Activated CD4-positive, alpha-beta memory T cell treated with anti-CD3 and anti-CD28 coated beads, Interleukin-2, amount 10 ng/mL, durations not matched to agents 7 days and 5 days (primary cell): ENCODE data around the gene CYP2W1. TPM values are rescaled to one million over a fixed set of nuclear protein-coding genes. Genes with fewer than 3 reads are reported as not detected.
A peak's percentile ranks its signal among the peaks of the same experiment; 100 is the strongest.

Experiments used
- CTCF ChIA-PET: fragments of 350-600 bp; sonication (Branson Sonifier 250); formaldehyde crosslinking; loops from one replicate; lab custom pipeline; 2021; ENCODE audit warnings: antibody characterized with exemption, inconsistent platforms; lab: Charles Lee
- POLR2A ChIA-PET: fragments of 350-600 bp; sonication (Branson Sonifier 250); formaldehyde crosslinking; loops from one replicate; lab custom pipeline; 2021; ENCODE audit warnings: antibody characterized with exemption; lab: Charles Lee
- DNase-seq: peaks from one replicate; pipeline ENCODE4 v3.0.0-alpha.2; 2020
- H3K27ac Mint-ChIP-seq: one replicate; pipeline ENCODE4 v1.8.0; 2021; ENCODE audit warnings: mild to moderate bottlenecking, mixed read lengths
- H3K27me3 Mint-ChIP-seq: one replicate; pipeline ENCODE4 v1.8.0; 2021; ENCODE audit warnings: mixed read lengths
- H3K36me3 Mint-ChIP-seq: one replicate; pipeline ENCODE4 v1.8.0; 2021; ENCODE audit warnings: low read depth, mixed read lengths
- H3K4me1 Mint-ChIP-seq: one replicate; pipeline ENCODE4 v1.8.0; 2021; ENCODE audit warnings: mixed read lengths
- H3K4me3 Mint-ChIP-seq: one replicate; pipeline ENCODE4 v1.8.0; 2021; ENCODE audit warnings: mild to moderate bottlenecking, mixed read lengths
- H3K9me3 Mint-ChIP-seq: one replicate; pipeline ENCODE4 v1.8.0; 2021; ENCODE audit warnings: mixed read lengths
- total RNA-seq, 2 experiments: library from RNA; stranded (reverse); gene quantifications; one replicate each; pipeline ENCODE4 v1.2.3, GENCODE V29; 2021

CYP2W1 gene
- total RNA-seq, 2 experiments from 2014 or later: not detected

DNA sequence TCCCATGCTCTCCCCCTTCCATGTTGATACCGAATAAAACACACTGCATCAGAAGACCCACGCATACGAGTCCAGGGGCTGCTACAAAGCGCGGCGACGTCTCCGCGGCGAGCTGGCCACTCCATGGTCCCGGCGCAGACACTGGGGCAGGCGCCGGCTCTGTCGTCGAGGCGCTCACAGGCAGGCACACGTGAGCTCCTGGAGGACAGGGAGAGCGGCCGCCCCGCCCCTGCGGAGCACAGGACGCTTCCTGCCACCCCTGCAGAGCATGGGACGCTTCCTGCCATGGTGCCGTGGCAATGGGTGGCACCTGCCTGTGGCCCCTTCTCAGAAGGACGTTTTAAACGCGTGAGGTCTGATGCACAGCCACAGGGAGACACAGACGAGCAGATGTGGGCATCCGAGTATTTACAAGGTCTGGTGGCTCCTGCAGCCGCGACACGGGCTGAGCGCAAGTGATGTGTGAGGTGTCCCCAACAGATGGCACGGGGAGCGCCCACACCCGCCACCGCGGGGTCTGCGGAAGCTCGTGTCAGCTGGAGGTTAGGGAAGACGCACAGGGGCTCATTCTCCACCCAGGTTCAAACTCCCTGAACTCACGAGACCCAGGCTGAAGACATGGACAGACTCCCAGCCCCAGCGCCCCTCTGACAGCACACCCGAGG, 40.0 kb downstream of the CYP2W1 start:
- no peak overlapping the region for H3K4me3 Mint-ChIP-seq
- H3K36me3 Mint-ChIP-seq: peaks cover 28% of the 10 kb centered on the region
- H3K9me3 Mint-ChIP-seq: peaks cover 7% of the 10 kb centered on the region
- DNase-seq: no peak
- POLR2A ChIA-PET: no interaction called here
- H3K27me3 Mint-ChIP-seq: no peaks in the 10 kb centered on the region
- CTCF ChIA-PET: interaction anchor here (0.6 to 0.7 kb wide), 2 partner anchors 52 to 135 kb away, joined by 3 read pairs; no protein-coding TSS in a partner anchor
- no peak overlapping the region for H3K27ac Mint-ChIP-seq
- H3K4me1 Mint-ChIP-seq: peaks cover 16% of the 10 kb centered on the region

DNA sequence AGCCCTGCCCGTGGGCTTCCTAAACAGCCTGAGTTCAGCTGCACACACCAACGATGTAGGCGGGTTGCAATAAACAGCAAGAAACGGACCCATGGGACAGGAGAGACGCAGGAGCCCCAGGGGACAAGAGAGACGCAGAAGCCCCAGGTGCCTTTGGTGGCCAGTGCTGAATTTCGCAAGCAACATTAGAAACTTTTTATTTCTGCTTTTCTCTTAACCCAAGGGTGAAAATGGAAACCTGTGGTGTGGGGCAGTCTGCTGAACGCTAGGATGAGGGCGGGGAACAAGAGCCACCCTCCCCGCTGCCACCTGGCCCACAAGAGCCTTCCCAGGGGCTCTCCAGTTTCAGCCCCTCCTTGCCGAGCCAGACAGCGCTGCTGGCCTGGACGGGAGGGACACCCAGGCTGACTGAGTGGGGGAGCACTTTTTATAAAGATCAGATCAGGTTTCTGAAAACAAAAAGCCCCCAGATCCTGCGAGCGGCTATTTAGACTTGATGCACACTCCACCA, 41.4 kb downstream of the CYP2W1 start:
- POLR2A ChIA-PET: interaction anchor here (1.1 kb wide), 1 partner anchor 34 kb away, joined by 3 read pairs; no protein-coding TSS in a partner anchor
- peaks cover 17% of the 10 kb centered on the region for H3K4me1 Mint-ChIP-seq
- H3K27me3 Mint-ChIP-seq: no peaks in the 10 kb centered on the region
- DNase-seq: no peak
- CTCF ChIA-PET: interaction anchor here (0.8 kb wide), 1 partner anchor 42 kb away, joined by 3 read pairs; no protein-coding TSS in a partner anchor
- no peak overlapping the region for H3K4me3 Mint-ChIP-seq
- no peak overlapping the region for H3K27ac Mint-ChIP-seq
- H3K9me3 Mint-ChIP-seq: peaks cover 7% of the 10 kb centered on the region
- H3K36me3 Mint-ChIP-seq: peaks cover 26% of the 10 kb centered on the region

GRCh38 chr7:1024876-1025742, 42.1 kb downstream of the CYP2W1 start:
- POLR2A ChIA-PET: interaction anchor here (1.1 kb wide), 1 partner anchor 33 kb away, joined by 3 read pairs; no protein-coding TSS in a partner anchor

DNA sequence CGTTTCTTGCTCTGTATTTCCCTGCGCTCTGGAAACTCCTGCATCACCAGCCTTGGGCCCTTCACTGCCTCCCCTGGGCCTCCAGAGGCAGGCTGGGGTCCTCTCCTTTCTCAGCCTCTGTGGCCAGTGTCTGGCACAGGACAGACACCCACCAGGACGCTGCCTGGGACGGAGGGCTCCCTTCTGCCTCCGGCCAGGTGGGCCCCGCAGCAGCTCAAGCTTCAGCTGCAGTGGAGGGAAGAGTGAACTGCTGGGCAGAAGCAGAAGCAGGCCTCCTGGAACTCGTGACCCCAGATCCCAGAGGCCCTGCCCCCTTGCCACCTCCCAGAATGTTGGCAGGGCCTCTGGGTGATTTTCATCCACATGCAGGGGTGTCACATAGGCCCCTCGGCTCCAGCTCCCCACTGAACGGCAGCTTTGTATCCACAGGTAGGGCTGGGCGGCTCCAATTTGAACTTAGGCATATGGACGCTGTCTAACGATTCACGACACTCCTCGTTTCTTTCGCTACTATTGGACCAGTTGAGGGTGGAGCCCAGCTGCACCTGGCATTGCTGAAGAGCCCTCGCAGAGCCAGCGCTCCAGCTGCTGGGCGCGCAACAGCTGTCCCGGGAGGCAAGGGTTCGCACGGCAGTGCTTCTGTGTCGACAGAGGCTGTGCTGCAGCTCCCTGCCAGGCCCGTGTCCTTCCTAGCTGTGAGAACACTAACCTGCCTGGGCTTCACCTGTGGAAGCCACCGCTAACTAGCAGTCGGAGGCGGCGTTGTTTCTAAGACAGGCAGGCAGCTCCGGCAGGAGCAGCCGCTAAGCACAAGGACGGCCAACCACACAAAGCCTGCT, 43.0 kb downstream of the CYP2W1 start:
- POLR2A ChIA-PET: interaction anchor here (1.1 to 1.2 kb wide), 2 partner anchors 18 to 32 kb away, joined by 3 to 4 read pairs; partner anchors contain the start of gene GPR146
- H3K4me3 Mint-ChIP-seq: no peak overlapping the region
- peaks cover 26% of the 10 kb centered on the region for H3K36me3 Mint-ChIP-seq
- no peak for DNase-seq
- H3K27me3 Mint-ChIP-seq: no peaks in the 10 kb centered on the region
- CTCF ChIA-PET: no interaction called here
- H3K9me3 Mint-ChIP-seq: peaks cover 7% of the 10 kb centered on the region
- no peak overlapping the region for H3K27ac Mint-ChIP-seq
- H3K4me1 Mint-ChIP-seq: peaks cover 31% of the 10 kb centered on the region

More at GRCh38 chr7:1024876-1025742, 42.1 kb downstream of the CYP2W1 start:
- Mint-ChIP-seq H3K4me3 (no peak overlapping the region), H3K27ac (no peak overlapping the region), H3K27me3 (no peaks in the 10 kb centered on the region), H3K36me3 (peaks cover 26% of the 10 kb centered on the region), H3K4me1 (peaks cover 24% of the 10 kb centered on the region), H3K9me3 (peaks cover 7% of the 10 kb centered on the region)
- DNase-seq: no peak
- CTCF ChIA-PET: interaction anchor here (0.8 kb wide), 1 partner anchor 41 kb away, joined by 3 read pairs; no protein-coding TSS in a partner anchor

DNA sequence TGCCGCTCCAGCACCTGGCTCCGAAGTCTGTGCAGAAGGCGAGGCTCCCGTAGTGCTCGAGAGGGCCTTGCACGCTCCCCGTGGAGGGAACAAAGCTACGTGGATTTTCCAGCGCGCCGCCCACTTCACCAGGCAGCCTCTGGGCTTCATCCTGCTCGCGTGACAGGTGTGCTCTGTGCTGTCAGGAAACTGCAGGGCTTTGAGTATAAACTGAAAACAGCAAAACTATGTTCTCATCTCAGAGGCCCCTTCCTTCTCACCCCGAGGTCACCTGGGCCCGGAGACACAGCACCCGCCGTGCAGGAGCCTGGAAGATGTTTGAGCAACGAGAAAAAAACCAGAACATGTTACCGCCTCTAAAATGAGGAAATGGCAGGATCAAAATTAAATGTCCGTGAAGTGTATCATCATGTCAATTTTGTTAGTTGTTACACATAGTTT, 43.8 kb downstream of the CYP2W1 start:
- DNase-seq: no peak
- H3K27me3 Mint-ChIP-seq: no peaks in the 10 kb centered on the region
- H3K4me3 Mint-ChIP-seq: peak overlapping the region; percentile 63
- CTCF ChIA-PET: interaction anchor here (1.6 kb wide), 1 partner anchor 18 kb away, joined by 6 read pairs; the partner anchor contains the start of gene GPR146
- peaks cover 33% of the 10 kb centered on the region for H3K4me1 Mint-ChIP-seq
- POLR2A ChIA-PET: interaction anchor here (1.2 kb wide), 1 partner anchor 17 kb away, joined by 4 read pairs; the partner anchor contains the start of gene GPR146
- peaks cover 21% of the 10 kb centered on the region for H3K36me3 Mint-ChIP-seq
- H3K9me3 Mint-ChIP-seq: peaks cover 2% of the 10 kb centered on the region
- H3K27ac Mint-ChIP-seq: peak overlapping the region; percentile 59

DNA sequence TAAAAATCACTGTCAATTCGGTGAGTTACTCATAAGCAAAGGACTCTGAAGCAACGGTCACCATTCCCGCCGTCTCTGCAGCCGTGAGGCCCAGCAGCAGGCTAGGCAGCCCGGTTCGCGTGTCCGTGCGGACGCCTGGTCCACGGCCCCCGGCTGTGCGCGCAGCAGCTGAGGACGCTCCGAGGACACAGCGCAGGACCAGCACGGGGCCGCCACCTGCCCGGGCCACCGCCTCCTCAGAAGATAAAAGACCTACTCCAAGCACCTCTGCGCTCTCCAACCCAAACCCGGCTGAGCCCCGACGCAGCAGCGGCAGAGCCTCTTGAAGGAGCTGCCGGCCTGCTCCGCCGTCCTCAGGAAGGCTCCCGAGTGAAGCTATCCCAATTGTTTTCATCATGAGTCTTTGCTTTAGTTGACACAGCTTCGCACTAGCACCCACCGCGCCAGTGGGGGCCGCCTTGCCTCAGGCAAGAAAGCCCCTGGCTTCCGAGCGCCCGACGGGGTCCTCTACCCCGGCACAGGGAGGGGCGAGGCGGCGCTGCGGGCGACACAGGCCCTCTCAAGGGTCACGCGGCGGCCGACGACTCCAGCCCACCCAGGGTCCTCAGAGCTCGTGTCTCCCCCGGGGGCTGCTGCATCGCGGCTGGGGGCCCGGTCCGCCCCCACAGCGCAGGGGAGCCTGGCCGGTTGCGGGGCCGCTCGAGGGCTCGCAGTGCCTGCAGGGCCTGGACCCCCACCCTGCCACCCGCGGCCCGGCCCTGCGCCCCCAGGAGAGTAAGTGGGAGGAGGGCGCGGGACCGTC, 44.5 kb downstream of the CYP2W1 start:
- Mint-ChIP-seq H3K4me1 (peaks cover 37% of the 10 kb centered on the region), H3K27me3 (no peaks in the 10 kb centered on the region), H3K27ac (peak overlapping the region; percentile 56), H3K9me3 (peaks cover 2% of the 10 kb centered on the region), H3K36me3 (peaks cover 17% of the 10 kb centered on the region), H3K4me3 (peak overlapping the region; percentile 63)
- DNase-seq: no peak
- ChIA-PET CTCF (interaction anchor here (1.6 kb wide), 1 partner anchor 17 kb away, joined by 6 read pairs; the partner anchor contains the start of gene GPR146), POLR2A (interaction anchor here (1.2 to 2.4 kb wide), 3 partner anchors 17 to 31 kb away, joined by 4 to 11 read pairs (median 4); partner anchors contain the start of gene GPR146)

GRCh38 chr7:1028044-1028770, 45.2 kb downstream of the CYP2W1 start:
- Mint-ChIP-seq H3K4me3 (peak overlapping the region; percentile 76), H3K27ac (peak overlapping the region; percentile 79), H3K27me3 (no peaks in the 10 kb centered on the region), H3K4me1 (peaks cover 43% of the 10 kb centered on the region), H3K9me3 (no peaks in the 10 kb centered on the region), H3K36me3 (peaks cover 17% of the 10 kb centered on the region)
- ChIA-PET POLR2A (interaction anchor here (1.8 to 2.4 kb wide), 2 partner anchors 16 to 30 kb away, joined by 4 to 11 read pairs; partner anchors contain the start of gene GPR146), CTCF (interaction anchor here (1.6 kb wide), 1 partner anchor 16 kb away, joined by 6 read pairs; the partner anchor contains the start of gene GPR146)
- DNase-seq: peak; percentile 89

DNA sequence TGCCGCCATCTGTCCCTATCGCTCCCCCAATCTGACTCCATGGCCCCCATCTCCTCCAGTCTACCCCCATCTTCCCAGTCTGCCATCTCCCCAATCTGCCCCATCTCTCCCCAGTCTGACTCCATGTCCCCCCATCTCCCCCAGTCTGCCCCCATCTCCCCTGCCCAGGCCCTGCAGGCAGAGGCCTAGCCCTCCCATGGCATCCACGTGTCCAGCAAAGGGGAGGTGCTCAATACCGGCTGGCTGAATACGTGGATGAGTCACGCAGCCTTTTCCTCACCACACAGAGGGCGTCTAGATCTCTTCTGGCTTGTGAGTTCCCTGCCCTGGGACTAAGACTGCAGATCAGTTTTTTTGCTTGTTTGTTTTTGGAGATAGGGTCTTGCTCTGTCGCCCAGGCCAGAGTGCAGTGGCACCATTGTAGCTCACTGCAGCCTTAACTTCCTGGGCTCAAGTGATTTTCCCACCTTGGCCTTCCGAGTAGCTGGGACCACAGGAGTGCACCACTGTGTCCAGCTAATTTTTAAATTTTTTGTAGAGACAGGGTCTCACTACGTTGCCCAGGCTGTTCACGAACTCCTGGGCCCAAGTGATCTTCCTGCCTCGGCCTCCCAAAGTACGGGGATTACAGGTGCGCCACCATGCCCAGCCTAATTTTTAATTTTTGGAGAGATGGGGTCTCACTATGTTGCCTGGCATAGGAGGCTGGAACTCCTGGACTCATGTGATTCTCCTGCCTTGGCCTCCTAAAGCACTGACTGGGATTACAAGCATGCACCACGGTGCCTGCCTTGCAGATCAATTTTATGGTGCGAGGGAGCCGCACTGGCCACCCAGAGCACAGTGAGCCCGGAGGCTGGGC, 46.0 kb downstream of the CYP2W1 start:
- H3K4me3 Mint-ChIP-seq: peak overlapping the region; percentile 76
- ChIA-PET CTCF (interaction anchor here (0.6 kb wide), 1 partner anchor 40 kb away, joined by 3 read pairs; no protein-coding TSS in a partner anchor), POLR2A (interaction anchor here (1.8 to 2.4 kb wide), 2 partner anchors 15 to 30 kb away, joined by 4 to 11 read pairs; partner anchors contain the start of gene GPR146)
- H3K36me3 Mint-ChIP-seq: peaks cover 13% of the 10 kb centered on the region
- peak; percentile 79 for DNase-seq
- peak overlapping the region; percentile 79 for H3K27ac Mint-ChIP-seq
- H3K27me3 Mint-ChIP-seq: no peaks in the 10 kb centered on the region
- no peaks in the 10 kb centered on the region for H3K9me3 Mint-ChIP-seq
- peaks cover 51% of the 10 kb centered on the region for H3K4me1 Mint-ChIP-seq

DNA sequence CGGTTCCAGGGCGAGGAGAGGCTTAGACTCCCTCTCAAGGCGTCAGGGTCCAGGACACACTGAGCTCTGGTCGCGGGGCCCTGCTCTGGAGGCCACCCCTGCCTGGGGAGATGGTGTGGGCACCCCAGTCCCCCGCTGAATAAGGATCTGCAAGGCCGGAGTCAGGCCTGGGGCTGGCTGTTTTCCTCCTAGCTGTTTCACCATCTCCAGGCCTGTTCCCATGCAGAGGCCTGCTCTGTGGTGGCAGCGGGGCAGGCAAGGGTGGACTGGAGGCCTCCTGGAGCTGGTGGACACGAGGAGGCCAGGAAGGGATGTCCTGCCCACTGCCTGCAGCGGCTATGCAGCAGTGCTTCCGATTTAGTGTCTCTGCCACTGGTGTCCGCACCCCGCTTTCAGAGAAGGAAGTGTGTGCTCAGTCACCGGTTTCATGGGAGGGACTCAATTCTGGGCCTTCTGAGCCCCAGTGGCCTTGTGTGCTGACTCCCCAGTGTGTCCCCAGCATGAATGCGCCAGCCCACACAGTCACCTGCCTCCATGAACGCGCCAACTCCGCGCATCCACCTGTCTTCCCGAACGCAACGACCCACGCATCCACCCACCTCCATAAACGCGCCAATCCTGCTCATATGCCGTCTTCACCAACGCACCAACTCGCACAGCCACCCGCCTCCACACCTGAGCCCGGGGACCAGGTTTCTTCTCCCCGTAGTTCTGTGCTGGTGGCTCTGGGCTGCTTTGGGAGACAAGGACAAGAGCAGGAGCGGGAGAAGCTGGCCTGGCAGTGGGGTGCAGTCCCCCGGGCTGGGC, 46.9 kb downstream of the CYP2W1 start:
- Mint-ChIP-seq H3K27me3 (no peaks in the 10 kb centered on the region), H3K4me3 (no peak overlapping the region), H3K36me3 (peaks cover 16% of the 10 kb centered on the region), H3K4me1 (peaks cover 57% of the 10 kb centered on the region), H3K9me3 (peaks cover under 1% of the 10 kb centered on the region), H3K27ac (peak overlapping the region; percentile 47)
- POLR2A ChIA-PET: interaction anchor here (2.4 kb wide), 1 partner anchor 15 kb away, joined by 11 read pairs; the partner anchor contains the start of gene GPR146
- CTCF ChIA-PET: interaction anchor here (0.7 to 1.2 kb wide), 3 partner anchors 13 to 55 kb away, joined by 3 to 4 read pairs (median 3); partner anchors contain the start of gene COX19
- no peak for DNase-seq
